Activated gamma-delta T cell (primary cell): ENCODE measurements around the gene ZNF865.

Experiments
- DNase-seq: peaks from one replicate; lab custom pipeline; 2025; lab: John Stamatoyannopoulos, UW

ZNF865 gene

GRCh38 chr19:55605207-55605636, 225 bp upstream of the ZNF865 start:
- peak; percentile 95 for DNase-seq

- no peak for DNase-seq
Measured at GRCh38 chr19:55606471-55606787, 982 bp downstream of the ZNF865 start.

GRCh38 chr19:55606817-55607216, 1.4 kb downstream of the ZNF865 start:
- DNase-seq = no peak

DNA sequence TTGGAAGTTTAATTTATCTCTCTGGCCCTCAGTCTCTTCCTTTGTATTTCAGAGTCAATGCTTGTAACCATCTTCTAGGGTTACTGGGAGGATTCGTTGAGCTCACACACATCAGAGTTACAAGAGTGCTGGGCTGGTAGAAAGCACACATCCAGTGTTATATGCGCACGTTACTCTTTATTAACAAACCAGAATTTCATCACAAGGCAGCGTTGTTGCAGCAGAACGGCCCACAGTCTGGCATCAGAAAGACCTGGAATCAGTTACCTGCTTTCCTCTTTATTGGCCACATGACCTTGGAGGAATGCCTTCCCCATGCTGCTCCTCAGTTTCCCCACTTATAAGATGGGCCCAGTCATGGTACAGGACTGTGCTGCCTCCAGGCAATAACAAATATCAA, 3.9 kb downstream of the ZNF865 start:
- no peak for DNase-seq

DNA sequence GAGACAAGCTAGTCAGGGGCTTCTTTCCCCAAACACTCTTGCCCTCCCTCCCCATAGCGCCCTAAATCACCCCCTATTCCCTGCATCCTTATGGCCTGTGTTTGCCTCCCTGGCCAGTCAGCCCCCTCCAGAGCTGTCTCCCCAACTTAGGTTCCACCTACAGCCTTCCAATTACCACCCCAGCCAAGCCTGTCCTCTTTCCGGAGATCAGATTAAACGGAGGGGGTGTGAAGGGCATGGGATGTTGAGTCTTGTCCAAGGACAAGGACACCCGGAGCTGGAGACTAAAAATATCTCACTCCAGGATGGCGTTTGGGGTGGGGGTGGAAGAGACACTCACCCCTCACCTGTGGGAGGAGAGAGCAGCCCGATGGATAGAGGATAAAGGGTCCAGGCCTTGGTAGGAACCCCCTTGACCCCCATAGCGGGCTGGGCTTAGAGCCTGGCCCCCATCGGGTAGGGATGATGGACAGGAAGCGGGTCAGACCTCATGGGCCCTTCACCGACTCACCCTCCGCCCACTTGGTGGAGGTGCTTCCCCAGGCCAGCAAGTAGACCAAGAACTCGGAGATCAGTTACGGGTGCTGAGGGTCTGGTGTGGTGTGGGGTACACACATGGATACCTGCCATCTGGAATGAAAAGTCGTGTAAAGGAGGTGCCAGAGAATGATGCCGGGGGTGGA, 6.0 kb downstream of the ZNF865 start:
- DNase-seq = no peak

- no peak for DNase-seq
Measured at GRCh38 chr19:55611983-55612645, 6.7 kb downstream of the ZNF865 start.

GRCh38 chr19:55613396-55613795, 7.9 kb downstream of the ZNF865 start:
- DNase-seq = no peak

DNA sequence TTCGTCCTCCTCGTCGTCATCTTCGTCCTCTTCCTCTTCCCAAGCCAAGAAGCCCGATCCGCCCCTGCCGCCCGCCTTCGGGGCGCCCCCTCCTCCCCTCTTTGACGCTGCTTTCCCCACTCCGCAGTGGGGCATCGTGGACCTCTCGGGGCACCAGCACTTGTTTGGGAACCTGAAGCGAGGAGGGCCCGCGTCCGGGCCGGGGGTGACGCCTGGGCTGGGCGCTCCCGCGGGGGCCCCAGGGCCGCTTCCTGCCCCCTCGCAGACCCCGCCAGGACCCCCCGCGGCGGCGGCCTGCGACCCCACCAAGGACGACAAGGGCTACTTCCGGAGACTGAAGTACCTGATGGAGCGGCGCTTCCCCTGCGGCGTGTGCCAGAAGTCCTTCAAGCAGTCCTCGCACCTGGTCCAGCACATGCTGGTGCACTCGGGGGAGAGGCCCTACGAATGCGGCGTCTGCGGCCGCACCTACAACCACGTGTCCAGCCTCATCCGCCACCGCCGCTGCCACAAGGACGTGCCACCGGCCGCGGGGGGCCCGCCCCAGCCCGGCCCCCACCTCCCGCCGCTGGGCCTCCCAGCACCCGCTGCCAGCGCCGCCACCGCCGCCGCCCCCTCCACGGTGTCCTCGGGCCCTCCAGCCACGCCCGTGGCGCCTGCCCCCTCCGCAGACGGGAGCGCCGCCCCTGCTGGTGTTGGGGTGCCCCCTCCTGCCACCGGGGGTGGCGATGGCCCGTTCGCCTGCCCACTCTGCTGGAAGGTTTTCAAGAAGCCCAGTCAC, 8.7 kb downstream of the ZNF865 start:
- no peak for DNase-seq

- no peak for DNase-seq
Measured at GRCh38 chr19:55614711-55615542, 9.5 kb downstream of the ZNF865 start.

DNA sequence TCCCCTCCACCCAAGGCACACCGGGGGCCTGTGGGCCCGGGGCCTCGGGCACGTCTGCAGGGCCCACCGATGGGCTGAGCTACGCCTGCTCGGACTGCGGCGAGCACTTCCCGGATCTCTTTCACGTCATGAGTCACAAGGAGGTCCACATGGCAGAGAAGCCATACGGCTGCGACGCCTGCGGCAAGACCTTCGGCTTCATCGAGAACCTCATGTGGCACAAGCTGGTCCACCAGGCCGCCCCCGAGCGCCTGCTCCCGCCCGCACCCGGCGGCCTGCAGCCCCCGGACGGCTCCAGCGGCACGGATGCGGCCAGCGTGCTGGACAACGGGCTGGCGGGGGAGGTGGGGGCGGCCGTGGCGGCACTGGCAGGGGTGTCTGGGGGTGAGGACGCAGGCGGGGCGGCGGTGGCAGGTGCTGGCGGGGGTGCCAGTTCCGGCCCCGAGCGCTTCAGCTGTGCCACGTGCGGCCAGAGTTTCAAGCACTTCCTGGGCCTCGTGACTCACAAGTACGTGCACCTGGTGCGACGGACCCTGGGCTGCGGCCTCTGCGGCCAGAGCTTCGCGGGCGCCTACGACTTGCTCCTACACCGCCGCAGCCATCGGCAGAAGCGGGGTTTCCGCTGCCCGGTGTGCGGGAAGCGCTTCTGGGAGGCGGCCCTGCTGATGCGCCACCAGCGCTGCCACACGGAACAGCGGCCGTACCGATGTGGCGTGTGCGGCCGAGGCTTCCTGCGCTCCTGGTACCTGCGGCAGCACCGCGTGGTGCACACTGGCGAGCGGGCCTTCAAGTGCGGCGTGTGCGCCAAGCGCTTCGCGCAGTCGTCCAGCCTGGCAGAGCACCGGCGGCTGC, 10.3 kb downstream of the ZNF865 start:
- DNase-seq = no peak

DNA sequence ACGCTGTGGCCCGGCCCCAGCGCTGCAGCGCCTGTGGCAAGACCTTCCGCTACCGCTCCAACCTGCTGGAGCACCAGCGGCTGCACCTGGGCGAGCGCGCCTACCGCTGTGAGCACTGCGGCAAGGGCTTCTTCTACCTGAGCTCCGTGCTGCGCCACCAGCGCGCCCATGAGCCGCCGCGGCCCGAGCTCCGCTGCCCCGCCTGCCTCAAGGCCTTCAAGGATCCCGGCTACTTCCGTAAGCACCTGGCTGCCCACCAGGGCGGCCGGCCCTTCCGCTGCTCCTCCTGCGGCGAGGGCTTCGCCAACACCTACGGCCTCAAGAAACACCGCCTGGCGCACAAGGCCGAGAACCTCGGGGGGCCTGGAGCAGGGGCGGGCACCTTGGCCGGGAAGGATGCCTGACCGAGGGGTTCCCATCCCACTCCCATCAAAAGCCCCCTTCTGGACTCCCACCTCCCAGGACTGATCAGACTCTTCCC, 11.0 kb downstream of the ZNF865 start:
- no peak for DNase-seq

- DNase-seq = no peak
Measured at GRCh38 chr19:55617426-55617825, 12.0 kb downstream of the ZNF865 start.

- no peak for DNase-seq
Measured at GRCh38 chr19:55618426-55618825, 13.0 kb downstream of the ZNF865 start.

- DNase-seq = no peak
Measured at GRCh38 chr19:55619286-55619685, 13.8 kb downstream of the ZNF865 start.

- no peak for DNase-seq
Measured at GRCh38 chr19:55620410-55621204, 15.2 kb downstream of the ZNF865 start.

DNA sequence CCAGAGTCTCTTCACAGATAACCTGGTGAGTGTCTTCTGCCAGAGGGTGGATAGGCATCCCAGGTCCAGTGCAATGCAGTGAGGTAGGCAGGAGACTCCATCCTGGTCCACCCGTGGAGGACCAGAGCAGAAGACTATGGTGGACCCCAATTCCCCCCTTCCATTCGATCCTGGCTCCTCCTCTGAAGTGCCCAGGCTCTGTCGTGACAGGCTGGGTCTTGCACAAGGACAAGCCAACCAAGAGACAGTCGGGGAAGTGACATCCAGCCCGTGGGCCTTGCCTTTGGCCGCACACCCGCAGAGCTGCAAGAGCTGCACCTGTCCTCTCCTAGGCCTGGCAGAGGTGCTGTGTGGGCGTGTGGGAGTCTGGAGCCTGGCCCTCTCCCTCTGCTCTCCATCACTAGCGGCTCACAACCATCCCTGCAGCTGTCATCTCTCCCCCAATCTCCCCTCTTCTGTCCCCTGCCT, 15.8 kb downstream of the ZNF865 start:
- DNase-seq = no peak

GRCh38 chr19:55621673-55622231, 16.3 kb downstream of the ZNF865 start:
- DNase-seq = no peak

- DNase-seq = no peak
Measured at GRCh38 chr19:55622242-55622969, 17.0 kb downstream of the ZNF865 start.

GRCh38 chr19:55623130-55623529, 17.7 kb downstream of the ZNF865 start:
- DNase-seq = no peak
